Omental fat pad (tissue), 4 donors: ENCODE results near the gene RANGAP1. TPM values are rescaled to one million over a fixed set of nuclear protein-coding genes. Genes with fewer than 3 reads are reported as not detected.

ENCODE experiments used
- ATAC-seq: fragments of 150-250 bp; one replicate; pipeline ENCODE4 v1.9.1; 2016; ENCODE audit warnings: mild to moderate bottlenecking, moderate library complexity; ENCODE audit not compliant: low FRiP score
- DNase-seq: peaks from one replicate; pipeline ENCODE4 v3.0.0-alpha.2; 2019; ENCODE audit warnings: low spot score
- CTCF ChIP-seq, 3 donors: fragments of 450-650 bp; IDR thresholded peaks; one replicate each; pipeline ENCODE4 v1.5.1; 2016 to 2017; ENCODE audit warnings: antibody characterized with exemption in 3 of 3, mild to moderate bottlenecking in 3 of 3, moderate library complexity in 2 of 3
- total RNA-seq, 4 donors: library from RNA; depleted of rRNA; stranded (reverse); fragments of >200 nt; gene quantifications; one replicate each; pipeline ENCODE4 v1.1.0, GENCODE V29; 2016

RANGAP1 gene
- total RNA-seq, 4 donors from 2014 or later, result 30.9 to 49.8 (median 34.1) TPM

GRCh38 chr22:41241133-41241676, 44.8 kb downstream of the RANGAP1 start:
- ATAC-seq (no peak), DNase-seq (no peak)
- TF ChIP-seq CTCF (IDR thresholded peaks at IDR 0.05), result no peak

GRCh38 chr22:41240377-41241132, 45.4 kb downstream of the RANGAP1 start, which contains the start of gene CHADL:
TSS of gene CHADL (minus strand) at chr22:41240931. CDS start at chr22:41240881, 50 bp downstream.
- no peak for ATAC-seq
- DNase-seq, result no peak
- no peak for TF ChIP-seq CTCF (IDR thresholded peaks at IDR 0.05)

- TF ChIP-seq CTCF (IDR thresholded peaks at IDR 0.05), result no peak
- ATAC-seq (no peak), DNase-seq (no peak)
Observed at GRCh38 chr22:41239443-41240128, 46.4 kb downstream of the RANGAP1 start.

- no peak for ATAC-seq
- no peak for TF ChIP-seq CTCF (IDR thresholded peaks at IDR 0.05)
- no peak for DNase-seq
Observed at GRCh38 chr22:41238570-41239442, 47.2 kb downstream of the RANGAP1 start.

- ATAC-seq (peak; percentile 24), DNase-seq (no peak)
- no peak for TF ChIP-seq CTCF (IDR thresholded peaks at IDR 0.05)
Observed at GRCh38 chr22:41237707-41238569, 48.0 kb downstream of the RANGAP1 start.
